ENCODE measurements around the gene SLC14A1. TPM values are rescaled to one million over a fixed set of nuclear protein-coding genes. Genes with fewer than 3 reads are reported as not detected.

Gene SLC14A1
- total and polyA plus RNA-seq, 2 donors (not counting 1 experiment from before 2014, with no cell fraction given) = 5.8 to 6.4 TPM

DNA sequence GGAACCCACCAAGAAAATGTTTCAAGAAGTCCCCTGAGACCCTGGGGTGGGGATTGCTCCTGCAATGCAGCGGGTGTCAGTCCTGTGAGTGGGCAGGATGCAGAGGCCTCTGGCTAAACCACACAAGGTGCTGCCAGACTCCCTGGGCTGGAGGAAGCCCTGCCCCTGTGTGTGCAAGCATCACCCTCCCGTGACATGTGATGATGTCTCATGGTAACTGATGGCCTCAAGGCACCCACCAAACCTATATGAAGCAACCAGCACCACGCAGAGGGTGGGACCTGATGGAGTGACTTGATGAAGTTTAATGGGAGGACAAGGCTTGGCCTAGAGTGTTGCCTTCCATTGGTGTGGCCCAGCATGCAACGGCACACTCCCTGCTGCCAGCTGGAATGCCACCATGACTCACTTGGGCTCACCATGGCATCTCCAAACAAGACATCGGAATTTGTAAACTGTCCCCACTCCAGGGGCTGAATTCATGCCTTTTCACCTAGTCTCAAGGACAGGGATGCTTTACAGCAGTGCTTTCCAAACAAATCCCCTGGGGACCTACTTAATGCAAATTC is 8.7 kb upstream of the SLC14A1 start:
- no peak overlapping the region for H3K4me3 Mint-ChIP-seq
- H3K9ac ChIP-seq (ENCODE audit: low read length) = no peak overlapping the region
- no peaks in the 10 kb centered on the region for H4K20me1 ChIP-seq (ENCODE audit: control insufficient read depth, insufficient read depth, low read length, poor library complexity, severe bottlenecking)
- no peak for TF ChIP-seq EZH2 (IDR thresholded peaks at IDR 0.05; ENCODE audit: borderline replicate concordance, insufficient read depth, low read depth, low read length, poor library complexity, severe bottlenecking)
- TF ChIP-seq, protein P1, sequence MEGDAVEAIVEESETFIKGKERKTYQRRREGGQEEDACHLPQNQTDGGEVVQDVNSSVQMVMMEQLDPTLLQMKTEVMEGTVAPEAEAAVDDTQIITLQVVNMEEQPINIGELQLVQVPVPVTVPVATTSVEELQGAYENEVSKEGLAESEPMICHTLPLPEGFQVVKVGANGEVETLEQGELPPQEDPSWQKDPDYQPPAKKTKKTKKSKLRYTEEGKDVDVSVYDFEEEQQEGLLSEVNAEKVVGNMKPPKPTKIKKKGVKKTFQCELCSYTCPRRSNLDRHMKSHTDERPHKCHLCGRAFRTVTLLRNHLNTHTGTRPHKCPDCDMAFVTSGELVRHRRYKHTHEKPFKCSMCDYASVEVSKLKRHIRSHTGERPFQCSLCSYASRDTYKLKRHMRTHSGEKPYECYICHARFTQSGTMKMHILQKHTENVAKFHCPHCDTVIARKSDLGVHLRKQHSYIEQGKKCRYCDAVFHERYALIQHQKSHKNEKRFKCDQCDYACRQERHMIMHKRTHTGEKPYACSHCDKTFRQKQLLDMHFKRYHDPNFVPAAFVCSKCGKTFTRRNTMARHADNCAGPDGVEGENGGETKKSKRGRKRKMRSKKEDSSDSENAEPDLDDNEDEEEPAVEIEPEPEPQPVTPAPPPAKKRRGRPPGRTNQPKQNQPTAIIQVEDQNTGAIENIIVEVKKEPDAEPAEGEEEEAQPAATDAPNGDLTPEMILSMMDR (IDR thresholded peaks at IDR 0.05) = no peak
- H3K4me3 ChIP-seq (ENCODE audit: control extremely low read depth in 1 of 5, extremely low read depth in 1 of 5, insufficient read depth in 1 of 5, low read depth in 2 of 5, low read length in 4 of 5) = no peak overlapping the region
- no peaks in the 10 kb centered on the region for H3K27me3 Mint-ChIP-seq
- POLR2A ChIA-PET = no interaction called here
- H3K4me2 ChIP-seq (replicated peaks; ENCODE audit: low read depth, low read length, poor library complexity, severe bottlenecking) = no peak overlapping the region
- no peak overlapping the region for H3K27ac ChIP-seq (ENCODE audit: low read length in 2 of 2)
- 77% methylated on average over 3 of the region's 5 CpGs for WGBS (ENCODE audit: insufficient coverage)
- H3K9me3 ChIP-seq (ENCODE audit: control extremely low read depth in 1 of 3, control insufficient read depth in 2 of 3, insufficient read depth in 1 of 3, low read length in 2 of 3) = peaks cover 0 to 5% (median 0%) of the 10 kb centered on the region in 3 donors
- no peaks in the 10 kb centered on the region for H3K36me3 ChIP-seq (replicated peaks in 1 of 2; ENCODE audit: control extremely low read depth in 1 of 2, control insufficient read depth in 1 of 2, extremely low read depth in 1 of 2, insufficient read depth in 2 of 2, low read length in 1 of 2)
- H3K27me3 ChIP-seq (replicated peaks in 1 of 4; ENCODE audit: control extremely low read depth in 1 of 4, control insufficient read depth in 3 of 4, insufficient read depth in 4 of 4, low read length in 3 of 4) = no peaks in the 10 kb centered on the region
- H3K79me2 ChIP-seq (ENCODE audit: control insufficient read depth, insufficient read depth, low read length) = no peaks in the 10 kb centered on the region
- DNase-seq (no peak), ATAC-seq (ENCODE audit: low read depth) (no peak)
- intact Hi-C loops (cut with micrococcal nuclease) = no loop called here
- peaks cover 3% of the 10 kb centered on the region for H3K9me3 Mint-ChIP-seq (ENCODE audit: insufficient read depth)
- H3K4me1 Mint-ChIP-seq = peaks cover 7% of the 10 kb centered on the region
- peaks cover 0 to 7% of the 10 kb centered on the region in 2 donors for H3K4me1 ChIP-seq (ENCODE audit: control insufficient read depth in 2 of 2, insufficient read depth in 2 of 2, low read length in 2 of 2)
- no peak overlapping the region for H2AFZ ChIP-seq (ENCODE audit: insufficient read depth, low read depth, low read length, poor library complexity, severe bottlenecking)
- H3K27ac Mint-ChIP-seq = no peak overlapping the region
- CTCF ChIA-PET = no interaction called here

DNA sequence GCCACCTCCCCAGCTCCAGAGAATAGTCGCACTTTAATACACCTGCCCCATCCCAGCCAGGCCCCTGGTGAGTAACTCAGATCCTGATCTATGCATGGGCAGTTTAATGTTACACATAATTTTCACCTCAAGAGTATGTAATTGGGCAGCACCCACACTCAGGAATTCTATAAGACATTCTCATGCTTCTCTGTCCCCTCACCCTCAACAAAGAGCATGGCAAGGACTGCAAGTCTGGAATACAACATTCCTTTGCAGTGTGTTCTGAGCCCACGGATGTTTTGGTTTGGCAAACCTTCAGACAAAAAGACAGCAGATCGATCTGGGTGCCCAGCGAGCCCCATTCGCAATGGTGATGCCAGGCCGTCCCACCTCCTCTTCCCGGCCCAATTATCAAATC is 4.9 kb upstream of the SLC14A1 start:
- Mint-ChIP-seq H3K9me3 (ENCODE audit: insufficient read depth) (no peaks in the 10 kb centered on the region), H3K4me1 (peaks cover 7% of the 10 kb centered on the region), H3K27ac (no peak overlapping the region), H3K4me3 (no peak overlapping the region), H3K27me3 (peaks cover 6% of the 10 kb centered on the region)
- ChIA-PET POLR2A (no interaction called here), CTCF (interaction anchor here (0.9 to 1.4 kb wide), 3 partner anchors 55 to 191 kb away, joined by 3 to 5 read pairs (median 3); no protein-coding TSS in a partner anchor)
- Histone ChIP-seq H3K36me3 (replicated peaks in 1 of 2; ENCODE audit: control extremely low read depth in 1 of 2, control insufficient read depth in 1 of 2, extremely low read depth in 1 of 2, insufficient read depth in 2 of 2, low read length in 1 of 2) (no peaks in the 10 kb centered on the region), H3K79me2 (ENCODE audit: control insufficient read depth, insufficient read depth, low read length) (no peaks in the 10 kb centered on the region), H3K27me3 (replicated peaks in 1 of 4; ENCODE audit: control extremely low read depth in 1 of 4, control insufficient read depth in 3 of 4, insufficient read depth in 4 of 4, low read length in 3 of 4) (no peaks in the 10 kb centered on the region), H3K4me2 (replicated peaks; ENCODE audit: low read depth, low read length, poor library complexity, severe bottlenecking) (no peak overlapping the region), H3K9me3 (ENCODE audit: control extremely low read depth in 1 of 3, control insufficient read depth in 2 of 3, insufficient read depth in 1 of 3, low read length in 2 of 3) (no peaks in the 10 kb centered on the region), H3K27ac (ENCODE audit: low read length in 2 of 2) (no peak overlapping the region), H3K4me3 (ENCODE audit: control extremely low read depth in 1 of 5, extremely low read depth in 1 of 5, insufficient read depth in 1 of 5, low read depth in 2 of 5, low read length in 4 of 5) (no peak overlapping the region), H3K4me1 (ENCODE audit: control insufficient read depth in 2 of 2, insufficient read depth in 2 of 2, low read length in 2 of 2) (peaks cover 0 to 7% of the 10 kb centered on the region in 2 donors), H4K20me1 (ENCODE audit: control insufficient read depth, insufficient read depth, low read length, poor library complexity, severe bottlenecking) (no peaks in the 10 kb centered on the region), H2AFZ (ENCODE audit: insufficient read depth, low read depth, low read length, poor library complexity, severe bottlenecking) (no peak overlapping the region), H3K9ac (ENCODE audit: low read length) (no peak overlapping the region)
- DNase-seq (no peak), ATAC-seq (ENCODE audit: low read depth) (no peak)
- WGBS (ENCODE audit: insufficient coverage) = 96% methylated on average over 7 of the region's 7 CpGs
- intact Hi-C loops (cut with micrococcal nuclease) = no loop called here
- no peak for TF ChIP-seq EZH2 (IDR thresholded peaks at IDR 0.05; ENCODE audit: borderline replicate concordance, insufficient read depth, low read depth, low read length, poor library complexity, severe bottlenecking)
- TF ChIP-seq, protein P1 (IDR thresholded peaks at IDR 0.05) = no peak
